Aorta (tissue), 5 donors: ENCODE measurements around the gene MYO3B. TPM values are rescaled to one million over a fixed set of nuclear protein-coding genes. Genes with fewer than 3 reads are reported as not detected.
"Not testable (repeated sequence)": the region's sequence is repeated elsewhere in the genome, so short reads cannot be mapped to it uniquely, and the experiment has no call there.

Source experiments
- ATAC-seq: fragments of 200-7000 bp; cut with Tn5 transposase; one replicate; pipeline ENCODE4 v1.9.1; 2022; ENCODE audit warnings: moderate library complexity; ENCODE audit not compliant: low FRiP score
- DNase-seq, 2 donors: peaks; one replicate each; pipeline ENCODE4 v3.0.0-alpha.2; 2020
- H3K27ac ChIP-seq, 2 donors: one replicate each; pipeline ENCODE4 v1.5.1; 2013; ENCODE audit warnings: low read length in 2 of 2, mild to moderate bottlenecking in 2 of 2, moderate library complexity in 2 of 2, control low read depth in 1 of 2, inconsistent platforms in 1 of 2, low read depth in 1 of 2
- H3K27me3 ChIP-seq, 2 donors: one replicate each; pipeline ENCODE4 v1.6.1; 2013; ENCODE audit warnings: control low read depth in 1 of 2, low read length in 1 of 2, mild to moderate bottlenecking in 1 of 2, moderate library complexity in 1 of 2; ENCODE audit not compliant: insufficient read depth in 2 of 2, control insufficient read depth in 1 of 2
- H3K36me3 ChIP-seq, 2 donors: one replicate each; pipeline ENCODE4 v1.6.1; 2013; ENCODE audit warnings: control low read depth in 1 of 2, low read length in 1 of 2, mild to moderate bottlenecking in 1 of 2; ENCODE audit not compliant: insufficient read depth in 2 of 2, control insufficient read depth in 1 of 2
- H3K4me1 ChIP-seq, 2 donors: one replicate each; pipeline ENCODE4 v1.6.1; 2013; ENCODE audit warnings: low read length in 2 of 2, control low read depth in 1 of 2, mild to moderate bottlenecking in 1 of 2, moderate library complexity in 1 of 2; ENCODE audit not compliant: insufficient read depth in 2 of 2, control insufficient read depth in 1 of 2
- H3K4me3 ChIP-seq, 2 donors: one replicate each; pipeline ENCODE4 v1.5.1; 2013; ENCODE audit warnings: low read length in 2 of 2, control low read depth in 1 of 2, mild to moderate bottlenecking in 1 of 2
- H3K9me3 ChIP-seq: one replicate; pipeline ENCODE4 v1.6.1; 2013; ENCODE audit warnings: mild to moderate bottlenecking, low read length; ENCODE audit not compliant: control insufficient read depth
- WGBS, 2 donors: extraction: QIAGEN DNeasy Blood & Tissue Kit; methylation state at CpG; one replicate each; pipeline ENCODE4 v1.1.7; 2013; 5-methylcytosine and 5-hydroxymethylcytosine counted together
- intact Hi-C, 2 donors: fragments of 100-400 bp; cut with DNase I; formaldehyde crosslinking; loops; one replicate each; pipeline versions ENCODE4 v1.14.2 to v1.15.0; 2022
- polyA plus RNA-seq, 2 donors: library from polyadenylated mRNA; stranded (reverse); fragments of 200-250 nt; gene quantifications; one replicate each; pipeline ENCODE4 v1.2.3, GENCODE V29; 2013
- total RNA-seq, 2 donors: library from RNA; stranded (reverse); fragmentation: NEBNext Ultra II Directional; extraction: Animal tissue kit (Norgen Biotek cat#: 25700); gene quantifications; one replicate each; pipeline ENCODE4 v1.2.1, GENCODE V29; 2021
- donor health status: healthy with polysubstance abuse.
- donor health status: Bipolar disorder and iron deficiency.
- donor health status: DM: no; HTN: no; CAD: no.
- donor health status: DM: no; HTN: no; CAD: no.
- donor health status: DM: yes; HTN: yes; CAD: no.

The MYO3B gene
- total and polyA plus RNA-seq, 4 donors: 0.05 to 0.32 TPM; not detected in 2

GRCh38 chr2:170598067-170598395 is 420.1 kb downstream of the MYO3B start:
- intact Hi-C loops: no loop called here
- Histone ChIP-seq H3K9me3 (no peaks in the 10 kb centered on the region), H3K27me3 (no peaks in the 10 kb centered on the region), H3K4me1 (no peaks in the 10 kb centered on the region), H3K27ac (no peak overlapping the region), H3K36me3 (no peaks in the 10 kb centered on the region), H3K4me3 (no peak overlapping the region)
- DNase-seq (no peak), ATAC-seq (peak; percentile 68)
- 32 to 53% methylated on average over 4 of the region's 4 CpGs for WGBS, 2 donors

GRCh38 chr2:170601489-170601888 is 423.5 kb downstream of the MYO3B start:
- H3K4me1 ChIP-seq: no peaks in the 10 kb centered on the region
- no peaks in the 10 kb centered on the region for H3K27me3 ChIP-seq
- no peaks in the 10 kb centered on the region for H3K36me3 ChIP-seq
- no peak overlapping the region for H3K4me3 ChIP-seq
- ATAC-seq: no peak
- H3K27ac ChIP-seq: no peak overlapping the region
- WGBS, 2 donors: 85 to 90% methylated on average over 2 of the region's 2 CpGs
- DNase-seq: no peak
- intact Hi-C loops: no loop called here
- no peaks in the 10 kb centered on the region for H3K9me3 ChIP-seq

GRCh38 chr2:170605862-170606261 is 427.9 kb downstream of the MYO3B start:
- Histone ChIP-seq H3K4me1 (no peaks in the 10 kb centered on the region), H3K9me3 (no peaks in the 10 kb centered on the region)
- intact Hi-C loops: no loop called here

GRCh38 chr2:170607171-170607570 is 429.2 kb downstream of the MYO3B start:
- no peaks in the 10 kb centered on the region for H3K36me3 ChIP-seq
- no peak overlapping the region for H3K27ac ChIP-seq
- H3K4me1 ChIP-seq: no peaks in the 10 kb centered on the region
- no peaks in the 10 kb centered on the region for H3K27me3 ChIP-seq
- ATAC-seq (no peak), DNase-seq (no peak)
- WGBS, 2 donors: 88 to 95% methylated on average over 3 of the region's 3 CpGs
- intact Hi-C loops: no loop called here
- H3K9me3 ChIP-seq: no peaks in the 10 kb centered on the region
- no peak overlapping the region for H3K4me3 ChIP-seq

More at GRCh38 chr2:170605862-170606261, 427.9 kb downstream of the MYO3B start:
- H3K27ac ChIP-seq: no peak overlapping the region
- 91 to 94% methylated on average over 3 of the region's 3 CpGs for WGBS, 2 donors
- H3K4me3 ChIP-seq: no peak overlapping the region
- no peaks in the 10 kb centered on the region for H3K27me3 ChIP-seq
- H3K36me3 ChIP-seq: no peaks in the 10 kb centered on the region
- DNase-seq: no peak
- ATAC-seq: no peak

- Histone ChIP-seq H3K27me3 (no peaks in the 10 kb centered on the region), H3K36me3 (no peaks in the 10 kb centered on the region), H3K4me1 (no peaks in the 10 kb centered on the region), H3K27ac (no peak overlapping the region), H3K4me3 (no peak overlapping the region), H3K9me3 (no peaks in the 10 kb centered on the region)
- ATAC-seq: no peak
- WGBS, 2 donors: 74 to 81% methylated on average over 2 of the region's 2 CpGs
- intact Hi-C loops: no loop called here
- DNase-seq: no peak
Measured at GRCh38 chr2:170610615-170611014, 432.7 kb downstream of the MYO3B start.

GRCh38 chr2:170618948-170619347 is 441.0 kb downstream of the MYO3B start:
- 84 to 87% methylated on average over 5 of the region's 7 CpGs for WGBS, 2 donors
- intact Hi-C loops, H3K4me1 ChIP-seq, H3K36me3 ChIP-seq, DNase-seq, H3K4me3 ChIP-seq, ATAC-seq, H3K27ac ChIP-seq, H3K27me3 ChIP-seq, H3K9me3 ChIP-seq: not testable (repeated sequence)

- ATAC-seq, DNase-seq, H3K27ac ChIP-seq, H3K4me1 ChIP-seq, H3K36me3 ChIP-seq, intact Hi-C loops, H3K4me3 ChIP-seq, H3K9me3 ChIP-seq, H3K27me3 ChIP-seq: not testable (repeated sequence)
- WGBS, 2 donors: 93 to 98% methylated on average over 4 of the region's 4 CpGs
Measured at GRCh38 chr2:170635094-170635493, 457.1 kb downstream of the MYO3B start.

GRCh38 chr2:170639635-170640034 is 461.7 kb downstream of the MYO3B start:
- Histone ChIP-seq H3K9me3 (no peaks in the 10 kb centered on the region), H3K27me3 (no peaks in the 10 kb centered on the region), H3K36me3 (no peaks in the 10 kb centered on the region), H3K27ac (no peak overlapping the region), H3K4me3 (no peak overlapping the region), H3K4me1 (no peaks in the 10 kb centered on the region)
- 73 to 81% methylated on average over 3 of the region's 3 CpGs for WGBS, 2 donors
- intact Hi-C loops: no loop called here
- no peak for ATAC-seq
- DNase-seq: no peak

GRCh38 chr2:170641961-170642360 is 464.0 kb downstream of the MYO3B start:
- ATAC-seq (no peak), DNase-seq (no peak)
- intact Hi-C loops: no loop called here
- H3K4me1 ChIP-seq: no peaks in the 10 kb centered on the region
- H3K4me3 ChIP-seq: no peak overlapping the region
- WGBS, 2 donors: 88 to 90% methylated on average over 4 of the region's 4 CpGs
- H3K27ac ChIP-seq: no peak overlapping the region
- H3K9me3 ChIP-seq: no peaks in the 10 kb centered on the region
- H3K27me3 ChIP-seq: no peaks in the 10 kb centered on the region
- no peaks in the 10 kb centered on the region for H3K36me3 ChIP-seq
